Esophagus squamous epithelium (tissue), 4 donors: Measurements from ENCODE around the gene SULT1C3.

Experiments used
- CTCF ChIP-seq, 6 experiments: fragments of 450-650 bp in 4 of 6; fragments of 200-600 bp in 2 of 6; sonication (generic) in 2 of 6; IDR thresholded peaks; one replicate each; pipeline ENCODE4 v1.5.1; 2016 to 2019; ENCODE audit warnings: antibody characterized with exemption in 6 of 6, mild to moderate bottlenecking in 4 of 6, moderate library complexity in 4 of 6
- POLR2A ChIP-seq, 4 donors: fragments of 450-650 bp; IDR thresholded peaks; one replicate each; pipeline ENCODE4 v1.6.1; 2017; ENCODE audit warnings: antibody characterized with exemption in 4 of 4, mild to moderate bottlenecking in 4 of 4, moderate library complexity in 3 of 4

GRCh38 chr2:108226564-108226963 lies 13.2 kb upstream of the SULT1C3 start:
- TF ChIP-seq CTCF (IDR thresholded peaks at IDR 0.05) (no peak), POLR2A (IDR thresholded peaks at IDR 0.05) (no peak)
